ENCODE results near the gene USH1G. TPM values are rescaled to one million over a fixed set of nuclear protein-coding genes. Genes with fewer than 3 reads are reported as not detected.
A peak's percentile ranks its signal among the peaks of the same experiment; 100 is the strongest.

USH1G gene
- polyA plus RNA-seq, 3 donors: not detected

DNA sequence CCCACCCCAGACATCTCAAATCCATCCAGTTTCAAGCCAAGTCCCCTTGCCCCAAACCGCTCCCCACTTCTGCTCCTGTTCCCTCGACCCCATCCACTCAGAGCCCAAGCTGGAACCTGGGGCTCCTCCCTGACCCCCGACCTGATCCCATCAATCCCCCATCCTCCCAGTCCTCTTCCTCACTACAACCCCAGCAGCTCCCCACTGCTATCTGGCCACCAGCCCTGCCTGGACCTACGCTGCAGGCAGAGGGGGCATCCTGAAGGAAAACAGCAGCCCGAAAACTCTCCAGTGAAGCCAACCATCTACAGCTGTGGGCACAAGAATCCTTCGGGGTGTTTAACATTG is 54.2 kb downstream of the USH1G start:
- Mint-ChIP-seq H3K9me3 (peaks cover 0 to 3% (median 0%) of the 10 kb centered on the region in 7 donors), H3K27ac (no peak overlapping the region), H3K36me3 (peaks cover 12 to 15% of the 10 kb centered on the region in 2 donors), H3K4me3 (peak overlapping the region in 1 of 2 donors; percentile 24), H3K4me1 (peaks cover 18% of the 10 kb centered on the region), H3K27me3 (ENCODE audit: low read depth in 3 of 3) (peaks cover under 1 to 16% (median 5%) of the 10 kb centered on the region in 3 donors)
- Histone ChIP-seq H3K9me3 (replicated peaks in 1 of 2; ENCODE audit: control insufficient read depth in 1 of 2, insufficient read depth in 1 of 2, low read length in 2 of 2) (no peaks in the 10 kb centered on the region), H3K36me3 (replicated peaks in 1 of 2; ENCODE audit: control insufficient read depth in 1 of 2, insufficient read depth in 2 of 2, low read length in 2 of 2) (no peaks in the 10 kb centered on the region), H3K4me2 (replicated peaks; ENCODE audit: extremely low read depth, low read length, poor library complexity, severe bottlenecking) (no peak overlapping the region), H3K27me3 (ENCODE audit: control insufficient read depth in 2 of 2, insufficient read depth in 2 of 2, low read length in 2 of 2) (no peaks in the 10 kb centered on the region), H3K4me1 (ENCODE audit: control insufficient read depth in 1 of 2, insufficient read depth in 2 of 2, low read length in 2 of 2) (peaks cover 13 to 17% of the 10 kb centered on the region in 2 donors), H4K20me1 (ENCODE audit: insufficient read depth, low read length) (no peaks in the 10 kb centered on the region), H3K9ac (ENCODE audit: insufficient read depth, low read length, poor library complexity, severe bottlenecking) (no peak overlapping the region), H3K27ac (ENCODE audit: low read depth in 1 of 2, low read length in 2 of 2) (no peak overlapping the region), H3K4me3 (replicated peaks in 1 of 3; ENCODE audit: low read depth in 2 of 3, low read length in 3 of 3) (no peak overlapping the region), H2AFZ (ENCODE audit: insufficient read depth, low read depth, low read length, poor library complexity, severe bottlenecking) (no peak overlapping the region), H3K79me2 (ENCODE audit: insufficient read depth, low read length) (no peaks in the 10 kb centered on the region)
- WGBS (ENCODE audit: insufficient coverage): 96% methylated on average over 6 of the region's 6 CpGs
- intact Hi-C loops (cut with micrococcal nuclease): loop anchor here (10.0 kb wide), 3 partner anchors 204 to 494 kb away; no protein-coding TSS in a partner anchor
- TF ChIP-seq, protein P1, sequence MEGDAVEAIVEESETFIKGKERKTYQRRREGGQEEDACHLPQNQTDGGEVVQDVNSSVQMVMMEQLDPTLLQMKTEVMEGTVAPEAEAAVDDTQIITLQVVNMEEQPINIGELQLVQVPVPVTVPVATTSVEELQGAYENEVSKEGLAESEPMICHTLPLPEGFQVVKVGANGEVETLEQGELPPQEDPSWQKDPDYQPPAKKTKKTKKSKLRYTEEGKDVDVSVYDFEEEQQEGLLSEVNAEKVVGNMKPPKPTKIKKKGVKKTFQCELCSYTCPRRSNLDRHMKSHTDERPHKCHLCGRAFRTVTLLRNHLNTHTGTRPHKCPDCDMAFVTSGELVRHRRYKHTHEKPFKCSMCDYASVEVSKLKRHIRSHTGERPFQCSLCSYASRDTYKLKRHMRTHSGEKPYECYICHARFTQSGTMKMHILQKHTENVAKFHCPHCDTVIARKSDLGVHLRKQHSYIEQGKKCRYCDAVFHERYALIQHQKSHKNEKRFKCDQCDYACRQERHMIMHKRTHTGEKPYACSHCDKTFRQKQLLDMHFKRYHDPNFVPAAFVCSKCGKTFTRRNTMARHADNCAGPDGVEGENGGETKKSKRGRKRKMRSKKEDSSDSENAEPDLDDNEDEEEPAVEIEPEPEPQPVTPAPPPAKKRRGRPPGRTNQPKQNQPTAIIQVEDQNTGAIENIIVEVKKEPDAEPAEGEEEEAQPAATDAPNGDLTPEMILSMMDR (IDR thresholded peaks at IDR 0.05): no peak
- no peak for DNase-seq

DNA sequence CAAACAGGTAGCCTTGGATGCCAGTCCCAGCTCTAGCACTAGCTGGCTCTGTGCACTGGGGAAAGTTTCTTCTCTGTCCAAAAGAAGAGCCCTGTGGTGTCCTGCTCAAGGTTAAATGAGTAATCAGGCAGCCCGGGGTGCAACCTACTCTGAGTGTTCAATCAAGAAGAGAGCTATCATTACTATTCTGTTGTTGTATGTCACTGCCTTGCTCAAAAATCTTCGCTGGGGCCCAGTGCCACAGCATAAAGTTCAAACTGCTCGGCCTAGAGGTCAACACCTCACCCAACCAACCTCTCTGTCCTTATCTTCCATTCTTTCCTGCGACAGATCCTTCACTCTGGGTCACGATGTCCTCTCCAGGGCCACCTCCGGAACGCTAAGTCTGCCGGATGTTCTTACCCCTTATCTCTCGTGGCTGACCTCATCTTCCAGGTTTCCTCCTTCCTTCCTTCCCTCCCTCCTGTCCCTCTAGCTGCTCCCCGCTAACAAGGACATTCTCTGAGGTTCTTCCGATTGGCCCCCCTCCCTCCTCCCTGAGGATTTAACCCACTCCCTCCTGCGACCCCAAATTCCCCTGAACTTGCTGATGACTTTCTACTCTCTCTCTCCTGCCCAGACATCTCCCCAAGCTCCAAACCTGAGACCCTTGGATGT is 54.7 kb downstream of the USH1G start:
- 68% methylated on average over 12 of the region's 12 CpGs for WGBS (ENCODE audit: insufficient coverage)
- peak overlapping the region in 1 of 2 donors; percentile 24 for H3K4me3 Mint-ChIP-seq

More for the DNA sequence above, 54.7 kb downstream of the USH1G start:
- no peak overlapping the region for H3K4me3 ChIP-seq (replicated peaks in 1 of 3; ENCODE audit: low read depth in 2 of 3, low read length in 3 of 3)
- Mint-ChIP-seq H3K36me3 (peaks cover 16 to 20% of the 10 kb centered on the region in 2 donors), H3K9me3 (peaks cover 0 to 3% (median 0%) of the 10 kb centered on the region in 7 donors), H3K4me1 (peaks cover 15% of the 10 kb centered on the region), H3K27me3 (ENCODE audit: low read depth in 3 of 3) (peaks cover 5 to 16% (median 5%) of the 10 kb centered on the region in 3 donors), H3K27ac (no peak overlapping the region)
- H3K9me3 ChIP-seq (replicated peaks in 1 of 2; ENCODE audit: control insufficient read depth in 1 of 2, insufficient read depth in 1 of 2, low read length in 2 of 2): no peaks in the 10 kb centered on the region
- TF ChIP-seq, protein P1 (IDR thresholded peaks at IDR 0.05): no peak
- peaks cover 9 to 12% of the 10 kb centered on the region in 2 donors for H3K4me1 ChIP-seq (ENCODE audit: control insufficient read depth in 1 of 2, insufficient read depth in 2 of 2, low read length in 2 of 2)
- H4K20me1 ChIP-seq (ENCODE audit: insufficient read depth, low read length): no peaks in the 10 kb centered on the region
- no peak overlapping the region for H3K4me2 ChIP-seq (replicated peaks; ENCODE audit: extremely low read depth, low read length, poor library complexity, severe bottlenecking)
- no peaks in the 10 kb centered on the region for H3K36me3 ChIP-seq (replicated peaks in 1 of 2; ENCODE audit: control insufficient read depth in 1 of 2, insufficient read depth in 2 of 2, low read length in 2 of 2)
- intact Hi-C loops (cut with micrococcal nuclease): loop anchor here (10.0 kb wide), 3 partner anchors 204 to 494 kb away; no protein-coding TSS in a partner anchor
- no peaks in the 10 kb centered on the region for H3K79me2 ChIP-seq (ENCODE audit: insufficient read depth, low read length)
- no peak for DNase-seq
- H3K27me3 ChIP-seq (ENCODE audit: control insufficient read depth in 2 of 2, insufficient read depth in 2 of 2, low read length in 2 of 2): no peaks in the 10 kb centered on the region
- H3K9ac ChIP-seq (ENCODE audit: insufficient read depth, low read length, poor library complexity, severe bottlenecking): no peak overlapping the region
- no peak overlapping the region for H2AFZ ChIP-seq (ENCODE audit: insufficient read depth, low read depth, low read length, poor library complexity, severe bottlenecking)
- H3K27ac ChIP-seq (ENCODE audit: low read depth in 1 of 2, low read length in 2 of 2): no peak overlapping the region
